GM12874 (cell line): Measurements from ENCODE around the gene C7orf25.

Experiments used
- CTCF ChIP-seq: IDR thresholded peaks from 2 replicates; pipeline ENCODE4 v1.5.1; 2011; ENCODE audit warnings: low read depth, mild to moderate bottlenecking, control low read depth, low read length, moderate library complexity; ENCODE audit not compliant: insufficient read depth

The C7orf25 gene

GRCh38 chr7:42911454-42912447 is at the start of gene C7orf25:
Gene C7orf25 (minus strand): TSS chr7:42912070. CDS start chr7:42910900, 1,170 bp downstream.
- TF ChIP-seq CTCF: no peak

DNA sequence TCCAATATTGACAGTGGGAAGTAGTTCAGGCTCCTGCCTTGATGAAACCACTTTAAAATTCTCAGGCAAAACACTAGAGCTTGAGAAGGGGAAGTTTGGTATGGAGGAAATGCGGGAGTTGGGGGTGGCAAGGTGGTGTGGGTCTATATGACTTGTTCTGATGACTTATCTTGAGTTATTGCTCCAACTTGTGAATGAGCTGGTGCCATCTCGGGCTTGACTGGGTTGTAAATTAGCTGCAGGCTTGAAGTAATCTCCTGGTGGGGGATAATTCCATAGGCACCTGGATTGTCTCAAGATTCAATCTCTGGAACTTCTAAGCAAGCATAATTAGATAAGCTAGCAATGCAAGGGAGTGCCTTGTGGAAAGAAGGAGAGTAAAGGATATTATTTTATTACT is 49.3 kb upstream of the C7orf25 start:
- TF ChIP-seq CTCF: no peak

DNA sequence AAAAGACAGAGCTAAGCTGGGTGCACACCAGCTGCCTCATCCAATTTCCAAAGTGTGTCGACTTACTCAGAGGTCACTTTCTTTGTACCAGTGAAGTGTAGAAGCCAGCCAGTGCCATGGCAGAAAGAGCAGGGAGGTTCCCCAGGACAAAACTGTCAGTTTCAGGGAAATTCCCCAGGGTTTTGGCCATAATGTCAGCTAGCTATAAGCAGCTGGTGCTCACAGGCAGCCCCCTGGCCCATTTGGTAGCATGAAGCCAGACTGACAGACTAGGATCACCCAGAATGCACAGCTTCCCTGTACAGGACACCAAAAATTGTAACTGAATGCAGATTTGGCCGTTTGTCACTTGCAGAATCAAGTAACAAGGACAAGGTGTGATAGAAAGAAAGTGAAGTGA is 48.9 kb upstream of the C7orf25 start:
- TF ChIP-seq CTCF: no peak

- no peak for TF ChIP-seq CTCF
These were observed 47.7 kb upstream of the C7orf25 start for GRCh38 chr7:42959549-42959948.

DNA sequence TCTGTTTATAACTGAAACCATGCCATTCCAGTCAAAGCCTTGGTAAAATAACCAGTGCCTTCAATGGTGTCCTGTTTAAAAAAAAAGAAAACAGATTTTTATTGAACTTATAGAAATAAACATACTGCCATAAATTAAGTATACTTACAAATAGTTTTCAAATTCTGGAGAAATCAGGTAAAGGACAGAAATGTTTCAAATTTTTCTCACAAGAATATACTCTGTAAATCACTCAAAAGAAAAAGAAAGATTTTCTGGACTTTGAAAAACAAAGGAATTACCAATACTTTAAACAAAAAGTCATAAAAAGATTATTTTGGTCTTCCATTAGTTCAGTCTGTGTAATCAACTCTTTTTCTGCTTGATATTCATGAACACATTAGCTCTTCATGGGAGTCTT is 44.2 kb upstream of the C7orf25 start:
- no peak for TF ChIP-seq CTCF

DNA sequence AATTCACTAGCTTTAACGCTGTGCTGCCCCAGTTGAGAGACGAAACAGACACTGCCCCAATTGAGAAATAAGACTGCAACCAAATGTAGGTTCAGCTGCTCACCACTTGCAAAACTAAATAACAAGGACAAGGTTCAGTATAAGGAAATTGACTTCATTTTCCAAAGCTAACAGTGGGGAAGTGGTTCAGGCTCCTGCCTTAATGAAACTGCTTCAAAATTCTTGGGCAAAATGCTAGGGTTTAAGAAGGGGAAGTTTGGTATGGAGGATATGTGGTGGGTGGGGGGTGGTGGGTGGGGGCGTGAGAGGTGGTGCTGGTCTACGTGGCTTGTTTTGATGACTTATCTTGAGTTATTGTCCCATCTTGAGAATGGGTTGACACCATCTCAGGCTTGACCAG is 42.1 kb upstream of the C7orf25 start:
- no peak for TF ChIP-seq CTCF

DNA sequence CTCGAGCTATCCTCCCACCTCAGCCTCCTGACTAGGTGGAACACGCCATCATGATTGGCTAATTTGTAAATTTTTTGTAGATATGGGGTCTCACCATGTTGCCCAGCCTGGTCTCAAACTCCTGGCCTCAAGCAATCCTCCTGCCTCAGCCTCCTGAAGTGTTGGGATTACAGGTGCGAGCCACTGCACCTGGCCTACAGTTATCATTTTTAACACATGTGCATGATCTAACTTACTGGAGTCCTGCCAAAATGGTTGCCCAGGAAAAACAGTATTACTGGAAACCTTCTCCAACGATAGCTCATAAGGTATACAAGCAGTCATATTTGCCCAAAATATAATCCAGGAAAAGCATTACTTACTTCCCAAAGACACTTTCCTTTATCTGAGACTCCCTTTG is 40.5 kb upstream of the C7orf25 start:
- TF ChIP-seq CTCF: no peak
